GM12878 (cell line): ENCODE data around the gene TMOD3.

Experiments
- CTCF ChIP-seq, 3 experiments: IDR thresholded peaks in 2 of 3; conservative IDR thresholded peaks in 1 of 3; 2 replicates each; pipeline ENCODE4 v1.5.1; 2011; ENCODE audit warnings: low read depth in 3 of 3, low read length in 3 of 3, mild to moderate bottlenecking in 3 of 3, control low read depth in 2 of 3, moderate library complexity in 2 of 3, inconsistent platforms in 1 of 3, mixed read lengths in 1 of 3; ENCODE audit not compliant: control insufficient read depth in 2 of 3, insufficient read depth in 1 of 3; ENCODE audit errors: extremely low read depth in 1 of 3
- KDM1A ChIP-seq: fragments of 200-600 bp; sonication (generic); IDR thresholded peaks from 2 replicates; pipeline ENCODE4 v1.6.1; 2016; ENCODE audit warnings: borderline replicate concordance
- NFYA ChIP-seq: IDR thresholded peaks from 2 replicates; pipeline ENCODE4 v1.6.1; 2011; ENCODE audit warnings: low read depth, mild to moderate bottlenecking, low read length, improper control_type of control experiment, borderline replicate concordance
- NR2F1 ChIP-seq: fragments of 450-650 bp; conservative IDR thresholded peaks from 2 replicates; pipeline ENCODE4 v1.6.1; 2017; ENCODE audit warnings: mild to moderate bottlenecking
- TCF7 ChIP-seq: IDR thresholded peaks from 2 replicates; pipeline ENCODE4 v1.6.1; 2014; ENCODE audit warnings: antibody characterized with exemption, borderline replicate concordance
- TF ChIP-seq, protein P1 (sequence below): fragments of 450-650 bp; IDR thresholded peaks from 2 replicates; pipeline ENCODE4 v1.6.1; 2017; ENCODE audit warnings: mild to moderate bottlenecking, moderate library complexity

DNA sequence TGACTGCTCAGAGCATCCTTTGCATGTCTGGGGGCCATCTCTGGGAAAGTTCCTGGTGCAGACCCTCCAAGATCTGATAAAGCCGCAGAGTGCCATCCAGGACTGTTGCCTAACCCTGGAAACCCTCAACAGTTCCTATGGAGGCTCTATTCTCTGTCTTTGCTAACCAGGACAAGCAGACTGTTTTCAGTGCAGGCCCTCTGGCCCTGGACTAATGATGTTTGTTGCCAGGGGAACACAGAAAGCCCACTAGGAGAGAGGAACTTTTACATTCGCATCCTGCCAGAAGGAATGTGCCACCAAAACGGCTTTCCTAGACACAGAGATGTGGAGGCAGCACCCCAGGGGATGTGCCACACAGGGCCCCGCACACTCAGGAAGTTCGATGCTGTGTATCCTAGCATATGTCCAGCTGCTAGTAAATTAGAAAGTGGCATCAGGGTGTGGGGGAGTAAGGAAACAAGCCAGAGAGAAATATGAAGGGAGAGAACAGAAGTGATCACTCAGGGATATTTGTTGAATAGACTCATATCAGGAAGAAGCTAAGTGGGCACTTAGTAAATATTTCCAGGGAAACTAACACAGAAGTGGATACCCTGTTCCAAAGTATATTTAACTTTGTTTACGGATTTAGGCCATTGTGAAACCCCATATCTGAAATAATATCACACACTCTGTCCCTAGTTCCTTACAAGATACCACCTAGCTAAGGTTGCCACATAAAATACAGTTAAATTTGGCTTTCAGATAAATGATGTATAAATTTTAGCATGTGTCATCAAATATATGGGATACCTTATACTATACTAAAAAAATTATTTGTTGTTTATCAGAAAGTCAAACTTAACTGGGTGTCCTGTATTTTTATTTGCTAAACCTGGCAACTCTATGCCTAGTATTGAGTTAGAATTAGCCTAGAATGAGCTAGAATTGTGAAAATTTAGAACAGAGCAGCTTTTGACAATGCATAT lies 29.9 kb upstream of the TMOD3 start:
- no peak for TF ChIP-seq NR2F1
- TF ChIP-seq, protein P1, sequence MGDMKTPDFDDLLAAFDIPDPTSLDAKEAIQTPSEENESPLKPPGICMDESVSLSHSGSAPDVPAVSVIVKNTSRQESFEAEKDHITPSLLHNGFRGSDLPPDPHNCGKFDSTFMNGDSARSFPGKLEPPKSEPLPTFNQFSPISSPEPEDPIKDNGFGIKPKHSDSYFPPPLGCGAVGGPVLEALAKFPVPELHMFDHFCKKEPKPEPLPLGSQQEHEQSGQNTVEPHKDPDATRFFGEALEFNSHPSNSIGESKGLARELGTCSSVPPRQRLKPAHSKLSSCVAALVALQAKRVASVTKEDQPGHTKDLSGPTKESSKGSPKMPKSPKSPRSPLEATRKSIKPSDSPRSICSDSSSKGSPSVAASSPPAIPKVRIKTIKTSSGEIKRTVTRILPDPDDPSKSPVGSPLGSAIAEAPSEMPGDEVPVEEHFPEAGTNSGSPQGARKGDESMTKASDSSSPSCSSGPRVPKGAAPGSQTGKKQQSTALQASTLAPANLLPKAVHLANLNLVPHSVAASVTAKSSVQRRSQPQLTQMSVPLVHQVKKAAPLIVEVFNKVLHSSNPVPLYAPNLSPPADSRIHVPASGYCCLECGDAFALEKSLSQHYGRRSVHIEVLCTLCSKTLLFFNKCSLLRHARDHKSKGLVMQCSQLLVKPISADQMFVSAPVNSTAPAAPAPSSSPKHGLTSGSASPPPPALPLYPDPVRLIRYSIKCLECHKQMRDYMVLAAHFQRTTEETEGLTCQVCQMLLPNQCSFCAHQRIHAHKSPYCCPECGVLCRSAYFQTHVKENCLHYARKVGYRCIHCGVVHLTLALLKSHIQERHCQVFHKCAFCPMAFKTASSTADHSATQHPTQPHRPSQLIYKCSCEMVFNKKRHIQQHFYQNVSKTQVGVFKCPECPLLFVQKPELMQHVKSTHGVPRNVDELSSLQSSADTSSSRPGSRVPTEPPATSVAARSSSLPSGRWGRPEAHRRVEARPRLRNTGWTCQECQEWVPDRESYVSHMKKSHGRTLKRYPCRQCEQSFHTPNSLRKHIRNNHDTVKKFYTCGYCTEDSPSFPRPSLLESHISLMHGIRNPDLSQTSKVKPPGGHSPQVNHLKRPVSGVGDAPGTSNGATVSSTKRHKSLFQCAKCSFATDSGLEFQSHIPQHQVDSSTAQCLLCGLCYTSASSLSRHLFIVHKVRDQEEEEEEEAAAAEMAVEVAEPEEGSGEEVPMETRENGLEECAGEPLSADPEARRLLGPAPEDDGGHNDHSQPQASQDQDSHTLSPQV = no peak
- TF ChIP-seq TCF7 = no peak
- no peak for TF ChIP-seq NFYA
- TF ChIP-seq KDM1A = no peak
- TF ChIP-seq CTCF (IDR thresholded peaks at IDR 0.05 in 2 of 3, conservative IDR thresholded peaks at IDR 0.05 in 1 of 3; ENCODE audit: control insufficient read depth in 2 of 3, extremely low read depth in 1 of 3, insufficient read depth in 1 of 3, low read depth in 3 of 3, low read length in 3 of 3) = no peak
